GM18508 (cell line): Measurements from ENCODE around the gene PIEZO1.

Source experiments
- ATAC-seq: cut with Tn5 transposase; IDR thresholded peaks from one replicate; pipeline ENCODE4 v1.9.1; 2021; ENCODE audit warnings: moderate number of reproducible peaks; ENCODE audit not compliant: insufficient read depth, unreplicated experiment

Gene PIEZO1

GRCh38 chr16:88695753-88696152 lies 89.3 kb downstream of the PIEZO1 start:
- no peak for ATAC-seq

- no peak for ATAC-seq
These were observed 89.8 kb downstream of the PIEZO1 start for GRCh38 chr16:88695218-88695617.

GRCh38 chr16:88694221-88695087 lies 90.6 kb downstream of the PIEZO1 start:
- ATAC-seq, result no peak

- ATAC-seq, result no peak
These were observed 91.4 kb downstream of the PIEZO1 start for GRCh38 chr16:88693420-88694177.

GRCh38 chr16:88692861-88693260 lies 92.2 kb downstream of the PIEZO1 start:
- no peak for ATAC-seq

GRCh38 chr16:88691924-88692560 lies 93.0 kb downstream of the PIEZO1 start:
- no peak for ATAC-seq

- ATAC-seq, result no peak
These were observed 93.7 kb downstream of the PIEZO1 start for GRCh38 chr16:88691129-88691813.

- ATAC-seq, result no peak
These were observed 94.5 kb downstream of the PIEZO1 start for GRCh38 chr16:88690341-88691128.

- no peak for ATAC-seq
These were observed 96.8 kb downstream of the PIEZO1 start for GRCh38 chr16:88688013-88688778.

- no peak for ATAC-seq
These were observed 97.4 kb downstream of the PIEZO1 start for GRCh38 chr16:88687676-88688012.

GRCh38 chr16:88687254-88687576 lies 97.8 kb downstream of the PIEZO1 start:
- ATAC-seq, result no peak

- ATAC-seq, result no peak
These were observed 98.4 kb downstream of the PIEZO1 start, which contains the start of gene SNAI3 for GRCh38 chr16:88686439-88687253. Gene SNAI3 (minus strand): TSS chr16:88686507. CDS start chr16:88686406, 101 bp downstream.

GRCh38 chr16:88686062-88686438 lies 99.0 kb downstream of the PIEZO1 start:
- no peak for ATAC-seq

GRCh38 chr16:88685156-88686061 lies 99.6 kb downstream of the PIEZO1 start:
- ATAC-seq, result no peak

GRCh38 chr16:88684569-88685155 lies 100.4 kb downstream of the PIEZO1 start:
- ATAC-seq, result no peak

- no peak for ATAC-seq
These were observed 103.1 kb downstream of the PIEZO1 start for GRCh38 chr16:88681709-88682451.
